ENCODE measurements around the gene DOCK7.

DNA sequence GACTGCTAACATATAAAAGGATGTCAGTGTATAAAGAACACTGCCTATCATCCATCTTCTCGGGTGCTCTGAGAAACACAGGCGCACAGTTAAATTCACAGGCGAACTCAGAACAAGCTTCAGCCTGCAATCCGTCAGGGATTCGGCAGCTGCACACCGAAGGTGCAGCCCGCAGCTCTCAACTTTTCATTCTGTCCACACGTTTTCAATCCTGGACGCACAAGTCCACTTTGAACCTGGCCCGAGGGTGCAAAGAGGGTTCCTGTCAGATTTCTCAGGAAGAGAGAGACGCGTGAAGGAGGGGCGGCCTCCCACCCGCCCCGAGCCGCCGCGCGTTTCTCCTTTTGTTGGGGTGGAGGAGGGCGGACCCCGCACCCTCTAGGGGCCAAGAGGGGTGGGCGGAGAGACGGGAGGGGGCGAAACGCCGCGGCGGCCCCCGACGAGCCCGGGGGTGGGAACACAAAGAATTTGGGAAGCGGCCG, 724 bp downstream of the DOCK7 start:
- no peak for TF ChIP-seq EZH2 (IDR thresholded peaks at IDR 0.05; ENCODE audit: borderline replicate concordance, low read depth, low read length, poor library complexity, severe bottlenecking)
- TF ChIP-seq, protein P1, sequence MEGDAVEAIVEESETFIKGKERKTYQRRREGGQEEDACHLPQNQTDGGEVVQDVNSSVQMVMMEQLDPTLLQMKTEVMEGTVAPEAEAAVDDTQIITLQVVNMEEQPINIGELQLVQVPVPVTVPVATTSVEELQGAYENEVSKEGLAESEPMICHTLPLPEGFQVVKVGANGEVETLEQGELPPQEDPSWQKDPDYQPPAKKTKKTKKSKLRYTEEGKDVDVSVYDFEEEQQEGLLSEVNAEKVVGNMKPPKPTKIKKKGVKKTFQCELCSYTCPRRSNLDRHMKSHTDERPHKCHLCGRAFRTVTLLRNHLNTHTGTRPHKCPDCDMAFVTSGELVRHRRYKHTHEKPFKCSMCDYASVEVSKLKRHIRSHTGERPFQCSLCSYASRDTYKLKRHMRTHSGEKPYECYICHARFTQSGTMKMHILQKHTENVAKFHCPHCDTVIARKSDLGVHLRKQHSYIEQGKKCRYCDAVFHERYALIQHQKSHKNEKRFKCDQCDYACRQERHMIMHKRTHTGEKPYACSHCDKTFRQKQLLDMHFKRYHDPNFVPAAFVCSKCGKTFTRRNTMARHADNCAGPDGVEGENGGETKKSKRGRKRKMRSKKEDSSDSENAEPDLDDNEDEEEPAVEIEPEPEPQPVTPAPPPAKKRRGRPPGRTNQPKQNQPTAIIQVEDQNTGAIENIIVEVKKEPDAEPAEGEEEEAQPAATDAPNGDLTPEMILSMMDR (conservative IDR thresholded peaks at IDR 0.05; ENCODE audit: low read depth, low read length): no peak
